Gastroesophageal sphincter (tissue), 4 donors: ENCODE results near the gene DPP6. TPM values are rescaled to one million over a fixed set of nuclear protein-coding genes. Genes with fewer than 3 reads are reported as not detected.
A peak's percentile ranks its signal among the peaks of the same experiment; 100 is the strongest.
"Not testable (repeated sequence)": the region's sequence is repeated elsewhere in the genome, so short reads cannot be mapped to it uniquely, and the experiment has no call there.

Source experiments
- ATAC-seq: fragments of 150-250 bp; one replicate; pipeline ENCODE4 v1.9.1; 2016; ENCODE audit warnings: mild to moderate bottlenecking, moderate library complexity
- H3K27ac ChIP-seq, 4 donors: fragments of 200-600 bp; sonication (generic) in 3 of 4; 1 replicate in 3 of 4; 2 replicates in 1 of 4; pipeline ENCODE4 v1.5.1; 2016 to 2019
- H3K27me3 ChIP-seq: fragments of 200-600 bp; sonication (generic); one replicate; pipeline ENCODE4 v1.5.1; 2019
- H3K36me3 ChIP-seq, 2 donors: fragments of 200-600 bp; sonication (generic); one replicate each; pipeline ENCODE4 v1.5.1; 2019; ENCODE audit warnings: control low read depth in 1 of 2
- H3K4me1 ChIP-seq, 3 donors: fragments of 200-600 bp; sonication (generic); 1 replicate in 2 of 3; 2 replicates in 1 of 3; pipeline ENCODE4 v1.5.1; 2016 to 2019; ENCODE audit warnings: control low read depth in 2 of 3
- H3K4me3 ChIP-seq, 2 donors: fragments of 200-600 bp; sonication (generic); one replicate each; pipeline ENCODE4 v1.5.1; 2019; ENCODE audit warnings: mild to moderate bottlenecking in 1 of 2, moderate library complexity in 1 of 2
- H3K9me3 ChIP-seq, 3 donors: fragments of 200-600 bp; sonication (generic); one replicate each; pipeline ENCODE4 v1.5.1; 2017 to 2019; ENCODE audit warnings: control low read depth in 2 of 3
- CTCF ChIP-seq, 4 experiments: fragments of 200-600 bp in 2 of 4; fragments of 450-650 bp in 2 of 4; sonication (generic) in 1 of 4; IDR thresholded peaks; one replicate each; pipeline ENCODE4 v1.5.1; 2017 to 2019; ENCODE audit warnings: antibody characterized with exemption in 4 of 4, mild to moderate bottlenecking in 2 of 4, moderate library complexity in 2 of 4
- WGBS, 2 donors: methylation state at CpG; one replicate each; pipeline ENCODE4 v1.1.5; 2018; ENCODE audit warnings: low coverage in 1 of 2; 5-methylcytosine and 5-hydroxymethylcytosine counted together
- total RNA-seq, 4 donors: library from RNA; depleted of rRNA; stranded (reverse); fragments of >200 nt; gene quantifications; one replicate each; pipeline ENCODE4 v1.1.0, GENCODE V29; 2016

Gene DPP6
- total RNA-seq, 4 donors from 2014 or later: 14.3 to 40.0 (median 23.1) TPM

- H3K27ac ChIP-seq, H3K9me3 ChIP-seq, H3K36me3 ChIP-seq, ATAC-seq: not testable (repeated sequence)
- peak overlapping the region in 1 of 2 donors; percentile 20 for H3K4me3 ChIP-seq
- peaks cover 0 to 13% (median 0%) of the 10 kb centered on the region in 3 donors for H3K4me1 ChIP-seq
- 0% methylated on average over 18 of the region's 83 CpGs; no CpG with 5 or more reads in 1 of the 2 donors for WGBS, 2 donors
- peaks cover 29% of the 10 kb centered on the region for H3K27me3 ChIP-seq
These were observed 493 bp downstream of the DPP6 start for GRCh38 chr7:154052530-154053252.

GRCh38 chr7:154053466-154054312 lies 1.5 kb downstream of the DPP6 start:
- not testable (repeated sequence) for ATAC-seq, H3K27ac ChIP-seq, H3K9me3 ChIP-seq, H3K36me3 ChIP-seq, H3K4me3 ChIP-seq
- WGBS, 2 donors: 46 to 53% methylated on average over 4 to 5 of the region's 16 CpGs
- H3K27me3 ChIP-seq: peaks cover 29% of the 10 kb centered on the region
- H3K4me1 ChIP-seq: peaks cover 0 to 13% (median 0%) of the 10 kb centered on the region in 3 donors

GRCh38 chr7:154054664-154055063 lies 2.5 kb downstream of the DPP6 start:
- Histone ChIP-seq H3K4me1 (peaks cover 0 to 13% (median 0%) of the 10 kb centered on the region in 3 donors), H3K27me3 (peaks cover 29% of the 10 kb centered on the region)
- not testable (repeated sequence) for H3K4me3 ChIP-seq, H3K9me3 ChIP-seq, ATAC-seq, H3K36me3 ChIP-seq, H3K27ac ChIP-seq
- 14% methylated on average over 1 to 2 of the region's 2 CpGs for whole genome bisulfite sequencing, 2 donors

- H3K9me3 ChIP-seq, H3K4me3 ChIP-seq, H3K36me3 ChIP-seq, H3K27ac ChIP-seq, ATAC-seq: not testable (repeated sequence)
- H3K27me3 ChIP-seq: peaks cover 24% of the 10 kb centered on the region
- peaks cover 0 to 13% (median 0%) of the 10 kb centered on the region in 3 donors for H3K4me1 ChIP-seq
- 11 to 28% methylated on average over 4 to 7 of the region's 9 CpGs for WGBS, 2 donors
These were observed 3.4 kb downstream of the DPP6 start for GRCh38 chr7:154055491-154056106.

GRCh38 chr7:154058783-154059182 lies 6.6 kb downstream of the DPP6 start:
- H3K4me3 ChIP-seq, H3K27me3 ChIP-seq, H3K27ac ChIP-seq, H3K9me3 ChIP-seq, ATAC-seq, H3K36me3 ChIP-seq, H3K4me1 ChIP-seq: not testable (repeated sequence)
- no CpG with 5 or more reads among the region's 14 CpGs for WGBS, 2 donors

- not testable (repeated sequence) for H3K4me1 ChIP-seq, H3K4me3 ChIP-seq, H3K27me3 ChIP-seq, H3K36me3 ChIP-seq, ATAC-seq, H3K27ac ChIP-seq, H3K9me3 ChIP-seq
- no CpG with 5 or more reads among the region's 15 CpGs for WGBS, 2 donors
These were observed 8.4 kb downstream of the DPP6 start for GRCh38 chr7:154060551-154060950.

- 10 to 11% methylated on average over 3 to 4 of the region's 4 CpGs for WGBS, 2 donors
- not testable (repeated sequence) for H3K36me3 ChIP-seq, H3K4me1 ChIP-seq, H3K27ac ChIP-seq, H3K9me3 ChIP-seq, H3K4me3 ChIP-seq, H3K27me3 ChIP-seq, ATAC-seq
- TF ChIP-seq CTCF (IDR thresholded peaks at IDR 0.05): peak; percentile 27 to 55 (median 36)
These were observed 19.6 kb downstream of the DPP6 start for GRCh38 chr7:154071833-154072232.

- not testable (repeated sequence) for H3K9me3 ChIP-seq, H3K36me3 ChIP-seq, H3K4me3 ChIP-seq, H3K4me1 ChIP-seq, H3K27ac ChIP-seq, H3K27me3 ChIP-seq
- WGBS, 2 donors: 90 to 92% methylated on average over 2 to 4 of the region's 15 CpGs
- peak; percentile 19 for ATAC-seq
These were observed 20.4 kb downstream of the DPP6 start for GRCh38 chr7:154072395-154073181.

GRCh38 chr7:154078523-154078922 lies 26.3 kb downstream of the DPP6 start:
- ATAC-seq, H3K27ac ChIP-seq, H3K9me3 ChIP-seq, H3K27me3 ChIP-seq, H3K4me1 ChIP-seq, H3K4me3 ChIP-seq, H3K36me3 ChIP-seq: not testable (repeated sequence)
- 63 to 65% methylated on average over 2 of the region's 2 CpGs for WGBS, 2 donors

GRCh38 chr7:154080249-154080648 lies 28.1 kb downstream of the DPP6 start:
- not testable (repeated sequence) for H3K9me3 ChIP-seq, H3K4me3 ChIP-seq, ATAC-seq, H3K27me3 ChIP-seq, H3K36me3 ChIP-seq, H3K27ac ChIP-seq, H3K4me1 ChIP-seq
- 82% methylated on average over 2 of the region's 3 CpGs; no CpG with 5 or more reads in 1 of the 2 donors for WGBS, 2 donors

GRCh38 chr7:154087037-154087725 lies 35.0 kb downstream of the DPP6 start:
- H3K9me3 ChIP-seq, ATAC-seq: not testable (repeated sequence)
- WGBS, 2 donors: 31 to 66% methylated on average over 3 to 5 of the region's 6 CpGs

More at GRCh38 chr7:154087037-154087725, 35.0 kb downstream of the DPP6 start:
- not testable (repeated sequence) for H3K36me3 ChIP-seq, H3K4me3 ChIP-seq, H3K27me3 ChIP-seq, H3K27ac ChIP-seq, H3K4me1 ChIP-seq
